Spleen (tissue), 7 donors: ENCODE results near the gene GTPBP1.

Experiments
- CTCF ChIP-seq, 11 experiments: fragments of 200-600 bp in 7 of 11; fragments of 450-650 bp in 4 of 11; sonication (generic) in 4 of 11; IDR thresholded peaks in 8 of 11; conservative IDR thresholded peaks in 3 of 11; 1 replicate in 7 of 11; 2 replicates in 4 of 11; pipeline versions ENCODE4 v1.4.0 to v1.8.0; 2016 to 2021; ENCODE audit warnings: antibody characterized with exemption in 11 of 11, inconsistent platforms in 4 of 11, mild to moderate bottlenecking in 1 of 11
- POLR2A ChIP-seq, 3 donors: fragments of 450-650 bp; IDR thresholded peaks; one replicate each; pipeline ENCODE4 v1.5.1; 2017; ENCODE audit warnings: antibody characterized with exemption in 3 of 3, mild to moderate bottlenecking in 1 of 3
- donor health status: DM: no; HTN: no; CAD: no; lungs with moderate emphysema.
- donor health status: DM: no; HTN: no; CAD: no.
- donor health status: DM: no; HTN: no; CAD: no.

GRCh38 chr22:38706101-38706900, 557 bp downstream of the GTPBP1 start:
- no peak for TF ChIP-seq CTCF (IDR thresholded peaks at IDR 0.05 in 8 of 11, conservative IDR thresholded peaks at IDR 0.05 in 3 of 11)
- no peak for TF ChIP-seq POLR2A (IDR thresholded peaks at IDR 0.05)
